NB4 (cell line): ENCODE data around the gene DAB1.

Source experiments
- TF ChIP-seq, protein P1 (sequence below): IDR thresholded peaks from one replicate; pipeline ENCODE4 v1.5.1; 2012; ENCODE audit warnings: low read depth, low read length
- TF ChIP-seq, protein P2 (sequence below): IDR thresholded peaks from 2 replicates; pipeline ENCODE4 v1.6.1; 2011; ENCODE audit warnings: low read depth, low read length

GRCh38 chr1:57218487-57219079 lies 205.3 kb downstream of the DAB1 start:
- TF ChIP-seq, protein P1, sequence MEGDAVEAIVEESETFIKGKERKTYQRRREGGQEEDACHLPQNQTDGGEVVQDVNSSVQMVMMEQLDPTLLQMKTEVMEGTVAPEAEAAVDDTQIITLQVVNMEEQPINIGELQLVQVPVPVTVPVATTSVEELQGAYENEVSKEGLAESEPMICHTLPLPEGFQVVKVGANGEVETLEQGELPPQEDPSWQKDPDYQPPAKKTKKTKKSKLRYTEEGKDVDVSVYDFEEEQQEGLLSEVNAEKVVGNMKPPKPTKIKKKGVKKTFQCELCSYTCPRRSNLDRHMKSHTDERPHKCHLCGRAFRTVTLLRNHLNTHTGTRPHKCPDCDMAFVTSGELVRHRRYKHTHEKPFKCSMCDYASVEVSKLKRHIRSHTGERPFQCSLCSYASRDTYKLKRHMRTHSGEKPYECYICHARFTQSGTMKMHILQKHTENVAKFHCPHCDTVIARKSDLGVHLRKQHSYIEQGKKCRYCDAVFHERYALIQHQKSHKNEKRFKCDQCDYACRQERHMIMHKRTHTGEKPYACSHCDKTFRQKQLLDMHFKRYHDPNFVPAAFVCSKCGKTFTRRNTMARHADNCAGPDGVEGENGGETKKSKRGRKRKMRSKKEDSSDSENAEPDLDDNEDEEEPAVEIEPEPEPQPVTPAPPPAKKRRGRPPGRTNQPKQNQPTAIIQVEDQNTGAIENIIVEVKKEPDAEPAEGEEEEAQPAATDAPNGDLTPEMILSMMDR: no peak
- TF ChIP-seq, protein P2, sequence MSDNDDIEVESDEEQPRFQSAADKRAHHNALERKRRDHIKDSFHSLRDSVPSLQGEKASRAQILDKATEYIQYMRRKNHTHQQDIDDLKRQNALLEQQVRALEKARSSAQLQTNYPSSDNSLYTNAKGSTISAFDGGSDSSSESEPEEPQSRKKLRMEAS: no peak
